Breast epithelium (tissue), 3 donors: ENCODE data around the gene PHAF1.

Source experiments
- POLR2A ChIP-seq: fragments of 450-650 bp; IDR thresholded peaks from one replicate; pipeline ENCODE4 v1.6.1; 2016; ENCODE audit warnings: antibody characterized with exemption, mild to moderate bottlenecking, moderate library complexity
- POLR2AphosphoS5 ChIP-seq, 3 donors: sonication (generic); formaldehyde crosslinking; IDR thresholded peaks; one replicate each; pipeline ENCODE4 v1.6.1; 2017; ENCODE audit warnings: antibody characterized with exemption in 3 of 3
- TF ChIP-seq, protein P1 (sequence below), 3 donors: fragments of 450-650 bp; IDR thresholded peaks; one replicate each; pipeline ENCODE4 v1.5.1; 2016 to 2017; ENCODE audit warnings: antibody characterized with exemption in 3 of 3, mild to moderate bottlenecking in 3 of 3, moderate library complexity in 3 of 3

- TF ChIP-seq, protein P1, sequence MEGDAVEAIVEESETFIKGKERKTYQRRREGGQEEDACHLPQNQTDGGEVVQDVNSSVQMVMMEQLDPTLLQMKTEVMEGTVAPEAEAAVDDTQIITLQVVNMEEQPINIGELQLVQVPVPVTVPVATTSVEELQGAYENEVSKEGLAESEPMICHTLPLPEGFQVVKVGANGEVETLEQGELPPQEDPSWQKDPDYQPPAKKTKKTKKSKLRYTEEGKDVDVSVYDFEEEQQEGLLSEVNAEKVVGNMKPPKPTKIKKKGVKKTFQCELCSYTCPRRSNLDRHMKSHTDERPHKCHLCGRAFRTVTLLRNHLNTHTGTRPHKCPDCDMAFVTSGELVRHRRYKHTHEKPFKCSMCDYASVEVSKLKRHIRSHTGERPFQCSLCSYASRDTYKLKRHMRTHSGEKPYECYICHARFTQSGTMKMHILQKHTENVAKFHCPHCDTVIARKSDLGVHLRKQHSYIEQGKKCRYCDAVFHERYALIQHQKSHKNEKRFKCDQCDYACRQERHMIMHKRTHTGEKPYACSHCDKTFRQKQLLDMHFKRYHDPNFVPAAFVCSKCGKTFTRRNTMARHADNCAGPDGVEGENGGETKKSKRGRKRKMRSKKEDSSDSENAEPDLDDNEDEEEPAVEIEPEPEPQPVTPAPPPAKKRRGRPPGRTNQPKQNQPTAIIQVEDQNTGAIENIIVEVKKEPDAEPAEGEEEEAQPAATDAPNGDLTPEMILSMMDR (IDR thresholded peaks at IDR 0.05) = peak in 1 of 3 donors; percentile 15
- no peak for TF ChIP-seq POLR2AphosphoS5 (IDR thresholded peaks at IDR 0.05)
- TF ChIP-seq POLR2A = no peak
These were observed 60.0 kb downstream of the PHAF1 start for GRCh38 chr16:67169642-67170167.
